ENCODE data around the gene TESK1.

Gene TESK1

GRCh38 chr9:35652829-35653209 lies 47.8 kb downstream of the TESK1 start:
- no peak for DNase-seq (ENCODE audit: extremely low spot score)
- TF ChIP-seq CTCF (IDR thresholded peaks at IDR 0.05; ENCODE audit: control extremely low read depth, extremely low read depth, low read depth, missing control alignments) = no peak
- ChIA-PET CTCF (interaction anchor here (1.7 kb wide), 1 partner anchor 173 kb away, joined by 5 read pairs; no protein-coding TSS in a partner anchor), POLR2A (interaction anchor here (0.7 kb wide), 2 partner anchors 9 to 564 kb away, joined by 4 to 6 read pairs; no protein-coding TSS in a partner anchor)

GRCh38 chr9:35653611-35654010 lies 48.5 kb downstream of the TESK1 start:
- CTCF ChIA-PET = interaction anchor here (1.7 kb wide), 1 partner anchor 172 kb away, joined by 5 read pairs; no protein-coding TSS in a partner anchor
- TF ChIP-seq CTCF (IDR thresholded peaks at IDR 0.05; ENCODE audit: control extremely low read depth, extremely low read depth, low read depth, missing control alignments) = no peak
- DNase-seq (ENCODE audit: extremely low spot score) = no peak
- POLR2A ChIA-PET = interaction anchor here (0.6 to 0.7 kb wide), 4 partner anchors 8 to 984 kb away, joined by 3 to 6 read pairs (median 4); partner anchors contain the start of gene VCP

GRCh38 chr9:35656348-35656747 lies 51.3 kb downstream of the TESK1 start:
- TF ChIP-seq CTCF (IDR thresholded peaks at IDR 0.05; ENCODE audit: control extremely low read depth, extremely low read depth, low read depth, missing control alignments) = no peak
- ChIA-PET POLR2A (no interaction called here), CTCF (interaction anchor here (0.7 to 12.2 kb wide), 12 partner anchors 8 to 93 kb away, joined by 3 to 138 read pairs (median 6); partner anchors contain the start of genes CREB3, GBA2, RGP1 and TLN1)

GRCh38 chr9:35656831-35657545 lies 51.9 kb downstream of the TESK1 start:
- DNase-seq (ENCODE audit: extremely low spot score) = no peak
- ChIA-PET POLR2A (interaction anchor here (0.9 to 1.2 kb wide), 3 partner anchors 11 to 76 kb away, joined by 3 read pairs; partner anchors contain the start of genes CREB3, TESK1 and TLN1), CTCF (interaction anchor here (0.7 to 12.2 kb wide), 21 partner anchors 9 to 560 kb away, joined by 3 to 138 read pairs (median 5); partner anchors contain the start of genes FAM221B, GBA2, MSMP and PIGO)
- TF ChIP-seq CTCF (IDR thresholded peaks at IDR 0.05; ENCODE audit: control extremely low read depth, extremely low read depth, low read depth, missing control alignments) = no peak

More at GRCh38 chr9:35656348-35656747, 51.3 kb downstream of the TESK1 start:
- no peak for DNase-seq (ENCODE audit: extremely low spot score)

GRCh38 chr9:35657546-35658136 lies 52.6 kb downstream of the TESK1 start, which contains the start of gene RMRP:
RMRP (minus strand) TSS chr9:35658019.
- peak; percentile 92 for DNase-seq (ENCODE audit: extremely low spot score)
- ChIA-PET CTCF (interaction anchor here (0.9 to 12.2 kb wide), 26 partner anchors 8 to 561 kb away, joined by 3 to 138 read pairs (median 5); partner anchors contain the start of genes FAM221B, GBA2, MSMP and PIGO), POLR2A (interaction anchor here (0.6 to 1.2 kb wide), 5 partner anchors 12 to 199 kb away, joined by 3 read pairs; partner anchors contain the start of genes CREB3, TESK1 and TLN1)
- no peak for TF ChIP-seq CTCF (IDR thresholded peaks at IDR 0.05; ENCODE audit: control extremely low read depth, extremely low read depth, low read depth, missing control alignments)

All from GM10248 (cell line).